Mesenchymal stem cell (in vitro differentiated cells and primary cell): ENCODE measurements around the gene KCNH3.

ENCODE experiments used
- DNase-seq: peaks from one replicate; pipeline ENCODE4 v3.0.0-alpha.2; 2013
- H2AFZ ChIP-seq: one replicate; pipeline ENCODE4 v1.6.1; 2013; ENCODE audit warnings: low read depth, mild to moderate bottlenecking, control low read depth, inconsistent platforms, low read length, moderate library complexity
- H2AK5ac ChIP-seq: 2 replicates; pipeline ENCODE4 v1.6.1; 2013; ENCODE audit warnings: low read length, moderate library complexity, mild to moderate bottlenecking, inconsistent platforms; ENCODE audit not compliant: severe bottlenecking
- H2BK120ac ChIP-seq: one replicate; pipeline ENCODE4 v1.6.1; 2013; ENCODE audit warnings: low read depth, mild to moderate bottlenecking, inconsistent platforms, low read length, moderate library complexity
- H2BK12ac ChIP-seq, 2 experiments: one replicate each; pipeline ENCODE4 v1.6.1; 2013; ENCODE audit warnings: inconsistent platforms in 2 of 2, low read length in 2 of 2, mild to moderate bottlenecking in 2 of 2, moderate library complexity in 2 of 2, control low read depth in 1 of 2
- H2BK15ac ChIP-seq: one replicate; pipeline ENCODE4 v1.6.1; 2013; ENCODE audit warnings: mild to moderate bottlenecking, low read depth, inconsistent platforms; ENCODE audit not compliant: poor library complexity, severe bottlenecking
- H2BK5ac ChIP-seq: 2 replicates; pipeline ENCODE4 v1.6.1; 2013; ENCODE audit warnings: low read depth, mild to moderate bottlenecking, low read length, control low read depth, inconsistent platforms; ENCODE audit not compliant: poor library complexity, severe bottlenecking
- H3K14ac ChIP-seq, 2 experiments: one replicate each; pipeline ENCODE4 v1.6.1; 2013; ENCODE audit warnings: inconsistent platforms in 2 of 2, low read length in 2 of 2, control low read depth in 1 of 2, mild to moderate bottlenecking in 1 of 2, moderate library complexity in 1 of 2
- H3K18ac ChIP-seq, 2 experiments: one replicate each; pipeline ENCODE4 v1.6.1; 2013; ENCODE audit warnings: inconsistent platforms in 2 of 2, low read length in 2 of 2, control low read depth in 1 of 2, low read depth in 1 of 2, mild to moderate bottlenecking in 1 of 2
- H3K23ac ChIP-seq, 2 experiments: one replicate each; pipeline ENCODE4 v1.6.1; 2013; ENCODE audit warnings: inconsistent platforms in 2 of 2, low read length in 2 of 2, mild to moderate bottlenecking in 2 of 2, moderate library complexity in 2 of 2, control low read depth in 1 of 2
- H3K27ac ChIP-seq: 2 replicates; pipeline ENCODE4 v1.5.1; 2013; ENCODE audit warnings: mild to moderate bottlenecking, moderate library complexity, low read length, control low read depth, inconsistent platforms; ENCODE audit not compliant: poor library complexity, severe bottlenecking
- H3K27me3 ChIP-seq, 2 experiments: 2 replicates each; pipeline versions ENCODE4 v1.6.1 to v1.7.0; 2013; ENCODE audit warnings: low read length in 2 of 2, mild to moderate bottlenecking in 2 of 2, moderate library complexity in 2 of 2, control low read depth in 1 of 2, inconsistent platforms in 1 of 2; ENCODE audit not compliant: control insufficient read depth in 1 of 2, insufficient read depth in 1 of 2
- H3K36me3 ChIP-seq, 2 experiments: 2 replicates each; pipeline versions ENCODE4 v1.6.1 to v1.7.0; 2013; ENCODE audit warnings: low read length in 2 of 2, control low read depth in 1 of 2, inconsistent platforms in 1 of 2, low read depth in 1 of 2, mild to moderate bottlenecking in 1 of 2; ENCODE audit not compliant: insufficient read depth in 2 of 2, control insufficient read depth in 1 of 2
- H3K4ac ChIP-seq, 2 experiments: one replicate each; pipeline ENCODE4 v1.6.1; 2013; ENCODE audit warnings: inconsistent platforms in 2 of 2, low read length in 2 of 2, mild to moderate bottlenecking in 2 of 2, moderate library complexity in 2 of 2, control low read depth in 1 of 2, low read depth in 1 of 2
- H3K4me1 ChIP-seq: 2 replicates; pipeline ENCODE4 v1.6.1; 2013; ENCODE audit warnings: low read depth, low read length, control low read depth; ENCODE audit not compliant: control insufficient read depth, insufficient read depth
- H3K4me2 ChIP-seq: 2 replicates; pipeline ENCODE4 v1.6.1; 2013; ENCODE audit warnings: low read length, mild to moderate bottlenecking, inconsistent platforms; ENCODE audit not compliant: poor library complexity, severe bottlenecking
- H3K4me3 ChIP-seq, 2 experiments: 2 replicates each; pipeline versions ENCODE4 v1.5.1 to v1.7.0; 2013; ENCODE audit warnings: low read length in 2 of 2, mild to moderate bottlenecking in 2 of 2, control low read depth in 1 of 2, low read depth in 1 of 2; ENCODE audit not compliant: insufficient read depth in 1 of 2
- H3K79me1 ChIP-seq: replicated peaks from 2 replicates; pipeline ENCODE4 v1.6.1; 2013; ENCODE audit warnings: mild to moderate bottlenecking, control low read depth, low read length, inconsistent platforms; ENCODE audit not compliant: poor library complexity, severe bottlenecking
- H3K9ac ChIP-seq: 2 replicates; pipeline ENCODE4 v1.7.0; 2013; ENCODE audit warnings: mild to moderate bottlenecking, low read length, moderate library complexity
- H3K9me3 ChIP-seq: 2 replicates; pipeline ENCODE4 v1.7.0; 2013; ENCODE audit warnings: mild to moderate bottlenecking, low read length; ENCODE audit not compliant: control insufficient read depth
- H4K8ac ChIP-seq: one replicate; pipeline ENCODE4 v1.6.1; 2013; ENCODE audit warnings: inconsistent platforms, mild to moderate bottlenecking, low read length, moderate library complexity
- H4K91ac ChIP-seq: one replicate; pipeline ENCODE4 v1.6.1; 2013; ENCODE audit warnings: mild to moderate bottlenecking, low read length, inconsistent platforms
- WGBS: methylation state at CpG from one replicate; pipeline ENCODE4 v1.1.7; 2013; ENCODE audit warnings: mixed read lengths; 5-methylcytosine and 5-hydroxymethylcytosine counted together

KCNH3 gene

DNA sequence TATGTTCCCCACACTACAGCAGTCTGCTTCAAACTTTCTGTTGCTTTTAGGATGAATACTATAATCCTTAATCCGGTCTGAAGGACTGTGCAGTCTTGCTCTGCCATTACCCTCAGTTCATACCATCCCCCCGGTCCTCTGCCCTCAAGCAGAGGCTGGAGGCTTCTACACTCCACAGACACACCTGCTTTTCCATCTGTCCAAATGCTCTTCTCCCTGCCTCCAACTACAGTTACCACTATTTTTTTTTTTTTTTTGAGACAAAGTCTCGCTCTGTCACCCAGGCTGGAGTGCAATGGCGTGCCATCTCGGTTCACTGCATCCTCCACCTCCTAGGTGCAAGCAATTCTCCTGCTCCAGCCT, 19.3 kb upstream of the KCNH3 start:
- no peak overlapping the region for H4K8ac ChIP-seq
- no peak overlapping the region for H3K23ac ChIP-seq
- H3K36me3 ChIP-seq: peaks cover 9 to 41% of the 10 kb centered on the region in 2 experiments
- no peak overlapping the region for H3K4me3 ChIP-seq
- H3K4me2 ChIP-seq: no peak overlapping the region
- H4K91ac ChIP-seq: no peak overlapping the region
- H2AFZ ChIP-seq: no peak overlapping the region
- no peak overlapping the region for H2BK15ac ChIP-seq
- 98% methylated on average over 5 of the region's 5 CpGs for WGBS
- no peak overlapping the region for H3K9ac ChIP-seq
- H3K18ac ChIP-seq: no peak overlapping the region
- H3K9me3 ChIP-seq: no peaks in the 10 kb centered on the region
- no peak overlapping the region for H3K27ac ChIP-seq
- peaks cover 2% of the 10 kb centered on the region for H3K79me1 ChIP-seq
- no peak overlapping the region for H2BK120ac ChIP-seq
- no peak overlapping the region for H3K4ac ChIP-seq
- no peak overlapping the region for H2AK5ac ChIP-seq
- H2BK12ac ChIP-seq: no peak overlapping the region
- H3K14ac ChIP-seq: no peak overlapping the region
- H3K27me3 ChIP-seq: no peaks in the 10 kb centered on the region
- peaks cover 4% of the 10 kb centered on the region for H3K4me1 ChIP-seq
- H2BK5ac ChIP-seq: no peak overlapping the region
- no peak for DNase-seq

DNA sequence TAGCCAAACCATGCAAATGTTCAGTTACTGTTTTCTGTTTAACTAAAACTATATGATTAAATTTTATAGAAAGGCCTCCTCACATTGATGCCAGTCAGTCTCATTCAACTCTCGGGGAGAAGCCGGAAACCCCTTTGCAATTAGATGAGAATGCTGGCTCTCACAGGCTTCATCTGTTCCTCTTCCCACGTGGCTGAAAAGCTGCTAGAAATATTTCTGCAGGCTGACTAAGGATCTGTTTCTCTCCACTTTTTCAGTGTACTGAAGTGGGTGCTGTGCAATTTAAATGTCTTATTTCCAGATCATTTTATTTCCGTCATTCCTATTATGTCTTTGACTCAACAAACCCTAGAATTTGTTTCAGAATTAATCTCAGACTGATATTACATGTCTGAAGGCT, 17.4 kb upstream of the KCNH3 start:
- Histone ChIP-seq H3K4me3 (no peak overlapping the region), H2BK15ac (no peak overlapping the region), H2BK12ac (no peak overlapping the region), H3K23ac (no peak overlapping the region), H4K8ac (no peak overlapping the region), H2AFZ (no peak overlapping the region), H3K14ac (no peak overlapping the region), H3K4ac (no peak overlapping the region), H2BK5ac (no peak overlapping the region), H3K4me2 (no peak overlapping the region), H3K79me1 (peaks cover 2% of the 10 kb centered on the region), H4K91ac (no peak overlapping the region), H3K9ac (no peak overlapping the region), H3K9me3 (no peaks in the 10 kb centered on the region), H3K27me3 (no peaks in the 10 kb centered on the region), H3K36me3 (peaks cover 20 to 59% of the 10 kb centered on the region in 2 experiments), H2AK5ac (no peak overlapping the region), H3K18ac (no peak overlapping the region), H3K4me1 (no peaks in the 10 kb centered on the region), H2BK120ac (no peak overlapping the region), H3K27ac (no peak overlapping the region)
- 96% methylated on average over 4 of the region's 4 CpGs for WGBS
- no peak for DNase-seq

DNA sequence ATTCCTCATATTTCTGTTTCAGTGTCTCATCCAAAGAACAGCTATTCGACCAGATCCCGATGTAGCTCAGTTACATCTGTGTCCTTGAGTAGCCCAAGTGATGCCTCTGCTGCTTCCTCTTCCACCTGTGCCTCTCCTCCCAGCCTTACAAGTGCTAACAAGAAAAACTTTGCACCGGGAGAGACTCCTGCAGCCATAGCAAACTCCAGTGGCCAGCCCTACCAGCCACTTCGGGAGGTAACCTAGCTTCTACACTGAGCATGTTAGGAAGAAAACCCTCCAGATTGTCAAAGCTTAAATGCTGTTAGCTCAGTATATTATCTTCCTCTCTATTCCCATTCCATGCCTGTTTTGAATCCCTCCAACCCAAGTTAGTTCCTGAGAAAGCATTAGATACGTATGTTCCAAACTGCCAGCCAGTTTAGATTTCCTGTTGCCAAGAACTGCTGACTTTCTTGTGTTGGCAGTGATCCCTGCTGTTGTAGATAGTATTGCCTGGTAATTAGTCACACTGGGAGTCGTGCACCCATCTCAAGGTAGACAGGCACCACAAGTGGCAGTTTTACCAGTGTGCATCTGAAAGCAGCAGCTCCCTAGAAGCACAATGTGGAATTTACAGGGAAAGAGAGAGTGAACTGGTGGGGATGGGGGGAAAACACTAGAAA, 14.0 kb upstream of the KCNH3 start:
- WGBS: 94% methylated on average over 6 of the region's 6 CpGs
- no peaks in the 10 kb centered on the region for H3K9me3 ChIP-seq
- no peak overlapping the region for H3K14ac ChIP-seq
- no peak overlapping the region for H4K91ac ChIP-seq
- H3K27ac ChIP-seq: no peak overlapping the region
- H2AFZ ChIP-seq: no peak overlapping the region
- no peak overlapping the region for H3K9ac ChIP-seq
- no peak for DNase-seq
- H2AK5ac ChIP-seq: no peak overlapping the region
- peaks cover 25 to 63% of the 10 kb centered on the region in 2 experiments for H3K36me3 ChIP-seq
- no peak overlapping the region for H2BK15ac ChIP-seq
- H2BK120ac ChIP-seq: no peak overlapping the region
- no peaks in the 10 kb centered on the region for H3K4me1 ChIP-seq
- no peak overlapping the region for H3K4me3 ChIP-seq
- H2BK12ac ChIP-seq: no peak overlapping the region
- no peaks in the 10 kb centered on the region for H3K79me1 ChIP-seq
- H3K27me3 ChIP-seq: no peaks in the 10 kb centered on the region
- no peak overlapping the region for H3K18ac ChIP-seq
- H3K4ac ChIP-seq: no peak overlapping the region
- no peak overlapping the region for H3K23ac ChIP-seq
- no peak overlapping the region for H3K4me2 ChIP-seq
- no peak overlapping the region for H2BK5ac ChIP-seq
- H4K8ac ChIP-seq: no peak overlapping the region

DNA sequence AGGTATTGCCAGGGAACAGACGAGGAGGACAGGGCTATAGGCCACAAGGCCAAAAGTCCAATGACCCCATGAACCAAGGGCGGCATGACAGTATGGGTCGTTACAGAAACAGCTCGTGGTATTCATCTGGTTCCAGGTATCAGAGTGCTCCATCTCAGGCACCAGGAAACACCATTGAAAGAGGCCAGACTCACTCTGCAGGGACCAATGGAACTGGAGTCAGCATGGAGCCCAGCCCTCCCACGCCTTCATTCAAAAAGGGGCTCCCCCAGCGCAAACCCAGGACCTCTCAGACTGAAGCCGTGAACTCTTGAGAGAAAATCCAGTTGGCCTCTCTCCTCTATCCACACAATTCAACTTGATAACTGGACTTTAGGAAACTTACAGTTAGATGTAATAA, 12.9 kb upstream of the KCNH3 start:
- no peak overlapping the region for H3K14ac ChIP-seq
- H2BK5ac ChIP-seq: no peak overlapping the region
- no peak overlapping the region for H2BK120ac ChIP-seq
- H3K79me1 ChIP-seq: no peaks in the 10 kb centered on the region
- no peak overlapping the region for H3K23ac ChIP-seq
- H2BK15ac ChIP-seq: no peak overlapping the region
- peaks cover 26 to 62% of the 10 kb centered on the region in 2 experiments for H3K36me3 ChIP-seq
- H2AFZ ChIP-seq: no peak overlapping the region
- H4K8ac ChIP-seq: no peak overlapping the region
- DNase-seq: no peak
- no peak overlapping the region for H3K9ac ChIP-seq
- H3K4me2 ChIP-seq: no peak overlapping the region
- no peaks in the 10 kb centered on the region for H3K27me3 ChIP-seq
- H3K4me3 ChIP-seq: no peak overlapping the region
- H2AK5ac ChIP-seq: no peak overlapping the region
- no peak overlapping the region for H4K91ac ChIP-seq
- H3K4ac ChIP-seq: no peak overlapping the region
- 98% methylated on average over 5 of the region's 7 CpGs for WGBS
- H3K27ac ChIP-seq: no peak overlapping the region
- H3K18ac ChIP-seq: no peak overlapping the region
- no peak overlapping the region for H2BK12ac ChIP-seq
- no peaks in the 10 kb centered on the region for H3K4me1 ChIP-seq
- H3K9me3 ChIP-seq: no peaks in the 10 kb centered on the region
